NCI-H2029 (cell line): ENCODE measurements around the gene BMAL1.
"Not testable (repeated sequence)": the region's sequence is repeated elsewhere in the genome, so short reads cannot be mapped to it uniquely, and the experiment has no call there.

ENCODE experiments used
- DNase-seq: peaks from one replicate; lab custom pipeline; 2025; lab: John Stamatoyannopoulos, UW

The BMAL1 gene

GRCh38 chr11:13277768-13278608 lies at the start of gene BMAL1:
TSS of gene BMAL1 (plus strand) at chr11:13277790. CDS start at chr11:13354309, 76,519 bp downstream.
- no peak for DNase-seq

GRCh38 chr11:13228572-13228971 lies 49.0 kb upstream of the BMAL1 start:
- no peak for DNase-seq

GRCh38 chr11:13229136-13229535 lies 48.5 kb upstream of the BMAL1 start:
- no peak for DNase-seq

DNA sequence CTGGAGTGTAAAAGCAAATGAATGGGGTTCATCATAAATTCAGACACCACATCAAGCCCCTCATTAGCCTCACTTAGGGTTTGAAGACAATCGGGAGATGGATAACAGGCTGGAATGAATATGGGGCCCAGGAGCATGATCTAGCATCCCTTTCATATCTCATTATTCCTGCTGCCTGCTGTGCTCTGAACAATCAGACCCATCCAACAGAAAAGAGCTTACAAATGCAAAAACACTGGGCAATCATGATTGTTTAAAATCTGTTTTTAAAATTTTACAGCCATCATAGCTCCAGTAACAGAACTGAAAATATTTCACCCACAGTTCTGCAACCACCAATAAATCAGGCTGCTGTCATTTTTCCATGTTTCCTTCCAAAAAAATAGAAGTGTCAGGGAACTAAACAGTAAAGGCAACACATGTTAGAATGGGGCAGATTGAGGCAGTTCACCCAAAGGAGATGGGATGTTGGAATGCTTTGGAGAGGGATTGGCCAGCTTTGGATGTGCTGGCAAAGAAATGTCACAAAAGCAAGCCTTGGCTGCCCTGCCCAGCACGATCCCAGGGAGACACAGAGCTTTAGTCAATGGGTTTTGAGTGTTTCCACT lies 47.8 kb upstream of the BMAL1 start:
- no peak for DNase-seq

DNA sequence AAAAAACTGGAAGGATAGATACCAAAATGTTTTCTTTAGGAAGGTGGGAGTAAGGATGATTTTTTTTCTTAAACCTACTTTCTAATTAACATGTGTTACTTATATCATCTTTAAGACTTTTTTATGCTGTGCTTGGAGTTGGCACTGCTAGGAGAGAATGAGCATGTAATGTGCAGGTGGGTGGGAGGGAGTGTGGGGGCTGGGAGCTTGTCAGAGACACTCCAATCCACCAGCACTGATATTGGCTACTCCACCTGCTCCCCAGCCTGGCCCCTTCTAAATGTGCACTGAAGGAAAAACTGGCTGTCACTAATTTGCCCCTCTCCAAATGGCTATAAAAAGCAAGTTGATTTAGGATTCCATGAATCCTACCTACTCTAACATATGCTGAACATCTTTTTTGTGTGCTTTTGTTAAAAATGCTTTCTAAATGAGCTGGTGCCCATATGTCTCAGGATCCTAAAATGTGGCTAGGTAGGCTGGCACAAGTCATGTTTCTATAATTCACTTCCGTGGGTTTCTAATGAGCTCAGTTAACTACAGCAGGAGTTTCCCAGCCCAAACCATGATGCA lies 44.3 kb upstream of the BMAL1 start:
- no peak for DNase-seq

GRCh38 chr11:13235895-13236294 lies 41.7 kb upstream of the BMAL1 start:
- DNase-seq, result no peak

- no peak for DNase-seq
Observed at GRCh38 chr11:13236626-13237025, 41.0 kb upstream of the BMAL1 start.

DNA sequence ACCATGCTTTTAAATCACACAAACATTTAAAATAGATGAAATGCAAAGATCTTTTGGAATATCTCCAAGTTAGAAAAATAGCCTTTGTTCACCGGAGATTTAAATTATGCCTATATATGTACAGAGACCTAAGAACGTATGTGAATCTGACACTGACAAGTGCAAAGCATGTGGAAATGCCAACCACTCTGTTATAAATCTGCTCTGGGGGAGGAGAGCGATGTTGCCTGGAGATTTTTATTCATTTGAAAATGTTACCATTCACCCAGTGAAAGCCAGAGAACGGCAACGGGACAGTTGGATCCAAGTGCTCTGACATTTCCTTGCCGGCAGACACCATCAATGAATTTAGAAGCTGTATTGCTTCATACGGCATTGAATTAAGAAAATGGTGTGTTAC lies 39.8 kb upstream of the BMAL1 start:
- no peak for DNase-seq

GRCh38 chr11:13238879-13239514 lies 38.6 kb upstream of the BMAL1 start:
- DNase-seq, result peak; percentile 34

GRCh38 chr11:13242564-13242963 lies 35.0 kb upstream of the BMAL1 start:
- no peak for DNase-seq

- no peak for DNase-seq
Observed at GRCh38 chr11:13247606-13248296, 29.8 kb upstream of the BMAL1 start.

- DNase-seq, result peak; percentile 2
Observed at GRCh38 chr11:13249177-13249576, 28.4 kb upstream of the BMAL1 start.

- no peak for DNase-seq
Observed at GRCh38 chr11:13249992-13250391, 27.6 kb upstream of the BMAL1 start.

DNA sequence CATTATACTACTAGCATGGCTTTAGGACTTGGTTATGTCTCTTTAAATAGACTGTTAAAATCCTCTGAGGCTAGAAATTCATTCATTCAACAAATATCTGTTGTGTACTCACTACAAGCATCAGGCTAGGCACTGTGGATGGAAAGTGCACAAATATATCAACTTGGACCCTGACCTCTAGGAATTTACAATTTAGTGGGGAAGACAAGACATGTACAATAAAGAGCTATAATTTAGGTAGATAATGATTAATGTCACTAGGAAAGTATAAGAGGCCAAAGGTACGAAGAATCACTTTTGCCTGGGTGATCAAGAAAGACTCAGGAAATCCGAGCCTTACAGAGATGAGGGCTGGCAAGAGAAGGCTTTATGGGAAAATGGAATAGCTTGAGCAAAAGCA lies 25.6 kb upstream of the BMAL1 start:
- DNase-seq, result no peak

DNA sequence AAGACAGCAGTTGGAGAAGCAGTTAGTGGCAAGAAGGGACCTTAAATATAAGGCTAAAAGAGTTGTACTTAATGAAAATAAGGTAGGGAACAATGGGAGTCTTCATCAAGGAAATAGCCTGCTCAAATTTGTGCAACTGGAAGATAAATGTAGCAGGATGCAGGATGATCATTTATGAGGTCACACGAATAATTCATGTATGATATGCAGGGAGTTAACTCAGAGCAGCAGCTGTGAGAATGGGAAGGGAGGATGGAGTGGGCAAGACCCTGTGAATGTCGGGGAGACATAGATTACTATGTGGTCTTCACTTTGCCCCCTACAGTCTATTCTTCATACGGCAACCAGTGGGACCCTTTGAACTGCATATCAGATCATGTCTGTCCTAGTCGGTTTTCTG lies 25.2 kb upstream of the BMAL1 start:
- no peak for DNase-seq

DNA sequence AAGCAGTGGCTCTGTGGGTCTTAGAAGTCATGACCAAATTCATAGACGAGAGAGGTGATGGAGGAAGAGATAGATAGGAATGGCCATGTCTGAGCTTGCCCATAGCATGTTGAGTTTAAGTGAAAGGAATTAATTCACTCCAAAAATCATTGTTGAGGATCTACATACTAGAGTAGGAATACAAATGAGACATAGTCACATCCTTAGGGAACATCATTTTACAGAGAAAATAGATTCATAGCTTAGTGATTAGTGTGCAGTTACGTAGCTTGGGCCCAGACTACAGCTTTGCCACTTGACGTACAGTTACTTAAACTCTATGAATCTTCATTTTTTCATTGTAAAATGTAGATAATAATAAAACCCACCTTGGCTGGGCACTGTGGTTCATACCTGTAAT lies 21.4 kb upstream of the BMAL1 start:
- no peak for DNase-seq

- DNase-seq, result not testable (repeated sequence)
Observed at GRCh38 chr11:13258061-13258460, 19.5 kb upstream of the BMAL1 start.

DNA sequence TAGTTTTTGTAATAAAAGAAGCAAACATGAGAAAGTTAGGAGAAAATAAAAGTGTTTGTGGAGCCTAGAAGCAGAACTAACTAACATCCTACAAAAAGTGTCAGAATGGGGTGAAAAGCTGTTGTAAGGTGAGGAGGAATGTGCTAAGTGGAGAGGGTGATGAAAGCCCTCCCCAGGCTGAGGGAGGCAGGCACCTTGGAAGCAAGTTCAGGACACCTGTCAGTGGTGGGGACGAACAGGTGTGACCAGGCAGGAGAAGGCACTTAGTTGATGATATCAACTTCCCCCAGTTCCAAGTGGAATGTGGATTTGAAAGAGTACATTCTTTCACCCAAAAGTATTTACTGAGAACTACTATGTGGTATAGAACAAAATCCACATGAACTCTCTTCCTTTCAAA lies 18.7 kb upstream of the BMAL1 start:
- no peak for DNase-seq

GRCh38 chr11:13259374-13259773 lies 18.2 kb upstream of the BMAL1 start:
- no peak for DNase-seq

GRCh38 chr11:13260201-13260962 lies 17.2 kb upstream of the BMAL1 start:
- DNase-seq, result no peak

DNA sequence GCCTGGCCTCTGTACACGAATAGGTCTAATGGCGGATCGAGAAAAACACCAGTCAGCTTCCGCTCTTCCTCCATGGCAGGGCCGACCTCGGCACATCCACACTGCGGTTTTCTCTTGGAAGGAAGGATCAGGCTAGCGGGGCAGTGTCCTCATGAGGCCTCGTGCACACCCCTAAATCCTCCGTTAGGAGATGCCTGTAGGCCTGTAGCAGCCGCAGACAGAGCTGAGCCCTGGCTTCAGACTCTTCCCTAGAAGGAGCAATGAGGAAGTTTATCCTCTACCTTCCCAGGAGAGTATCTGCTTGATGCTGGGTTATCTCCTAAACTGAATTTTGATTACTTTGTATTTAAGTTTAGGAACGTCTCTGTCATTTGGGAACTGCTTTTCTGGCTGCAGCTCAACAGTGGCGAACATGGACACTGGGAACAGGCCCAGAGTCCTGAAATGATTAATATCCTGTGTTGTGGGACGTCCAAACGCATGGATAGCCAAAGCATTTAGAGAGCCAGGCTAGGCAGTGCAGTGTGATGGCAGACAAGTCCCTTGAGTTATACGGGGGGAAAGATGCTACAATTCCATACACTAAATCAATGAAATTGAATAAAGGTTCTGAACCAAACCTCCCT lies 16.5 kb upstream of the BMAL1 start:
- no peak for DNase-seq
